Ishikawa (cell line): Measurements from ENCODE around the gene RAPGEF3.
A peak's percentile ranks its signal among the peaks of the same experiment; 100 is the strongest.

ENCODE experiments used
- CEBPB ChIP-seq: IDR thresholded peaks from 2 replicates; pipeline ENCODE4 v1.6.1; 2012
- CREB1 ChIP-seq: IDR thresholded peaks from 2 replicates; pipeline ENCODE4 v1.6.1; 2012; ENCODE audit warnings: low read depth
- EGR1 ChIP-seq: IDR thresholded peaks from 2 replicates; pipeline ENCODE4 v1.6.1; 2012
- EP300 ChIP-seq: IDR thresholded peaks from 2 replicates; pipeline ENCODE4 v1.6.1; 2012; ENCODE audit warnings: borderline replicate concordance
- MAX ChIP-seq: IDR thresholded peaks from 2 replicates; pipeline ENCODE4 v1.6.1; 2012
- NFIC ChIP-seq: IDR thresholded peaks from 2 replicates; pipeline ENCODE4 v1.6.1; 2012
- RAD21 ChIP-seq: IDR thresholded peaks from 2 replicates; pipeline ENCODE4 v1.6.1; 2012; ENCODE audit warnings: low read depth
- TAF1 ChIP-seq: IDR thresholded peaks from 2 replicates; pipeline ENCODE4 v1.6.1; 2012; ENCODE audit warnings: low read depth, mild to moderate bottlenecking
- TCF12 ChIP-seq: IDR thresholded peaks from 2 replicates; pipeline ENCODE4 v1.6.1; 2012; ENCODE audit warnings: low read depth
- USF1 ChIP-seq: IDR thresholded peaks from 2 replicates; pipeline ENCODE4 v1.6.1; 2012
- YY1 ChIP-seq: IDR thresholded peaks from 2 replicates; pipeline ENCODE4 v1.6.1; 2012; ENCODE audit warnings: low read depth
- ZBTB7A ChIP-seq: IDR thresholded peaks from 2 replicates; pipeline ENCODE4 v1.6.1; 2012; ENCODE audit warnings: low read depth
- TF ChIP-seq, protein P1 (sequence below): IDR thresholded peaks from 2 replicates; pipeline ENCODE4 v1.6.1; 2012; ENCODE audit warnings: low read depth, mild to moderate bottlenecking

DNA sequence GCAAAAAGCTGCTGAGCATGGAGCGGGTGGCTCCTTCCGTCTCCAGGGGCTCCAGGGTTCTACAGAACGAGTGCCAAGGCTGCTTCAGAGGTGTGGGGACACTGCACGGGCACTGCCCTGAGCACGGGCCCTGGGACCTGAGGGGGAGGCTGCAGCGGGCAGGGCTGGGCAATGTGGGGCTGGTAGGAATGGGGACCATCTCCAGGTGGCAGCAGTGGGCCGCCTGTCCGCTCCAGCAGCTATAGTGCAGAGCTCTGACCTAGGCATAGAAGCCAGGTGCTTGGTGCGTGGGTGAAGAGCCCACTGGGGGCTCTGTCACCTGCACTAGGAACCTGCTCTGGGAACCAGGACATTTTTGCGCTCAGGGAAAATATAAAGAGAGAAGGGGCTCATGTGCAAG is 38.8 kb upstream of the RAPGEF3 start:
- TF ChIP-seq CEBPB (no peak), TAF1 (no peak), NFIC (no peak), USF1 (no peak), ZBTB7A (no peak), RAD21 (peak; percentile 67), EP300 (no peak), EGR1 (no peak), MAX (no peak), YY1 (no peak), TCF12 (no peak), CREB1 (no peak)
- TF ChIP-seq, protein P1, sequence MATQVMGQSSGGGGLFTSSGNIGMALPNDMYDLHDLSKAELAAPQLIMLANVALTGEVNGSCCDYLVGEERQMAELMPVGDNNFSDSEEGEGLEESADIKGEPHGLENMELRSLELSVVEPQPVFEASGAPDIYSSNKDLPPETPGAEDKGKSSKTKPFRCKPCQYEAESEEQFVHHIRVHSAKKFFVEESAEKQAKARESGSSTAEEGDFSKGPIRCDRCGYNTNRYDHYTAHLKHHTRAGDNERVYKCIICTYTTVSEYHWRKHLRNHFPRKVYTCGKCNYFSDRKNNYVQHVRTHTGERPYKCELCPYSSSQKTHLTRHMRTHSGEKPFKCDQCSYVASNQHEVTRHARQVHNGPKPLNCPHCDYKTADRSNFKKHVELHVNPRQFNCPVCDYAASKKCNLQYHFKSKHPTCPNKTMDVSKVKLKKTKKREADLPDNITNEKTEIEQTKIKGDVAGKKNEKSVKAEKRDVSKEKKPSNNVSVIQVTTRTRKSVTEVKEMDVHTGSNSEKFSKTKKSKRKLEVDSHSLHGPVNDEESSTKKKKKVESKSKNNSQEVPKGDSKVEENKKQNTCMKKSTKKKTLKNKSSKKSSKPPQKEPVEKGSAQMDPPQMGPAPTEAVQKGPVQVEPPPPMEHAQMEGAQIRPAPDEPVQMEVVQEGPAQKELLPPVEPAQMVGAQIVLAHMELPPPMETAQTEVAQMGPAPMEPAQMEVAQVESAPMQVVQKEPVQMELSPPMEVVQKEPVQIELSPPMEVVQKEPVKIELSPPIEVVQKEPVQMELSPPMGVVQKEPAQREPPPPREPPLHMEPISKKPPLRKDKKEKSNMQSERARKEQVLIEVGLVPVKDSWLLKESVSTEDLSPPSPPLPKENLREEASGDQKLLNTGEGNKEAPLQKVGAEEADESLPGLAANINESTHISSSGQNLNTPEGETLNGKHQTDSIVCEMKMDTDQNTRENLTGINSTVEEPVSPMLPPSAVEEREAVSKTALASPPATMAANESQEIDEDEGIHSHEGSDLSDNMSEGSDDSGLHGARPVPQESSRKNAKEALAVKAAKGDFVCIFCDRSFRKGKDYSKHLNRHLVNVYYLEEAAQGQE: no peak
